ENCODE measurements around the gene CARD11.

GRCh38 chr7:3063016-3063753 lies 19.5 kb upstream of the CARD11 start:
- TF ChIP-seq PATZ1 (CRISPR knock-in tag; IDR thresholded peaks at IDR 0.05; ENCODE audit: borderline replicate concordance) (no peak), PPARA (CRISPR knock-in tag; IDR thresholded peaks at IDR 0.05; ENCODE audit: borderline replicate concordance) (no peak), RARB (CRISPR knock-in tag; IDR thresholded peaks at IDR 0.05) (no peak), ZNF8 (CRISPR knock-in tag; IDR thresholded peaks at IDR 0.05) (no peak), POU6F1 (CRISPR knock-in tag; IDR thresholded peaks at IDR 0.05; ENCODE audit: borderline replicate concordance, low read depth) (no peak), ZFP3 (CRISPR knock-in tag; IDR thresholded peaks at IDR 0.05) (no peak), ARNTL (CRISPR knock-in tag; IDR thresholded peaks at IDR 0.05; ENCODE audit: borderline replicate concordance, low read depth) (no peak), TSHZ2 (CRISPR knock-in tag; IDR thresholded peaks at IDR 0.05) (no peak), ZNF565 (CRISPR knock-in tag; conservative IDR thresholded peaks at IDR 0.05; ENCODE audit: low read depth) (no peak), OSR1 (CRISPR knock-in tag; IDR thresholded peaks at IDR 0.05) (no peak), BACH2 (CRISPR knock-in tag; IDR thresholded peaks at IDR 0.05; ENCODE audit: borderline replicate concordance) (no peak), CREB5 (CRISPR knock-in tag; IDR thresholded peaks at IDR 0.05; ENCODE audit: low read depth) (no peak)

Data from SK-N-SH treated with all-trans-retinoic acid at 6 μM for 48 hours (cell line).